ENCODE results near the gene NCF4. TPM values are rescaled to one million over a fixed set of nuclear protein-coding genes. Genes with fewer than 3 reads are reported as not detected.

NCF4 gene
- polyA plus RNA-seq, 2 of the 4 experiments (the other 2 are of a cell fraction), result not detected

DNA sequence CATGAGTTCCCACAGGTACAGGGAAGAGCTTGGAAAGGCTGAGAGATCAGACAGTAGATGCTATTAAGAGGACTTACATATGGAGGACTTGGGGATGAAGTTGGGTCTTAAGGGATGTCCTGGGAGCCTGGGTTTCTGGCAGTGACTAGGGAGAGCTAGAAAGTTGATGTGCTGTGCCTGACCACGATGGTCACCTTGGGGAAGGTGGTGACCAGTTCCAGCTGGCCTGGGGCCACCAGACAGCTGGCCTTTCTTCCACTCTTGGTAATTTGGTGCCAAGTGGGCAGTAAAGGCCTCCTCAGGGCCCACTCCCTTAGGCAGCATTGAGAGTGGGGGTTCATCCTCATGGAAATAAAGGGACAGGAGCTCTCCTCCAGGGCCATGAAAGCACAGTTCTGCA, 38.7 kb downstream of the NCF4 start:
- Histone ChIP-seq H3K9me3 (no peaks in the 10 kb centered on the region), H3K27ac (no peak overlapping the region), H3K4me3 (no peak overlapping the region), H3K4me2 (no peak overlapping the region), H3K4me1 (no peaks in the 10 kb centered on the region)
- TF ChIP-seq, protein P1, sequence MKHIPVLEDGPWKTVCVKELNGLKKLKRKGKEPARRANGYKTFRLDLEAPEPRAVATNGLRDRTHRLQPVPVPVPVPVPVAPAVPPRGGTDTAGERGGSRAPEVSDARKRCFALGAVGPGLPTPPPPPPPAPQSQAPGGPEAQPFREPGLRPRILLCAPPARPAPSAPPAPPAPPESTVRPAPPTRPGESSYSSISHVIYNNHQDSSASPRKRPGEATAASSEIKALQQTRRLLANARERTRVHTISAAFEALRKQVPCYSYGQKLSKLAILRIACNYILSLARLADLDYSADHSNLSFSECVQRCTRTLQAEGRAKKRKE (CRISPR knock-in tag; IDR thresholded peaks at IDR 0.05; ENCODE audit: low read depth), result no peak
- TF ChIP-seq JUN (IDR thresholded peaks at IDR 0.05) (no peak), ESRRA (IDR thresholded peaks at IDR 0.05; ENCODE audit: borderline replicate concordance, low read length) (no peak), CEBPB (IDR thresholded peaks at IDR 0.05) (no peak)
- TF ChIP-seq, protein P2, sequence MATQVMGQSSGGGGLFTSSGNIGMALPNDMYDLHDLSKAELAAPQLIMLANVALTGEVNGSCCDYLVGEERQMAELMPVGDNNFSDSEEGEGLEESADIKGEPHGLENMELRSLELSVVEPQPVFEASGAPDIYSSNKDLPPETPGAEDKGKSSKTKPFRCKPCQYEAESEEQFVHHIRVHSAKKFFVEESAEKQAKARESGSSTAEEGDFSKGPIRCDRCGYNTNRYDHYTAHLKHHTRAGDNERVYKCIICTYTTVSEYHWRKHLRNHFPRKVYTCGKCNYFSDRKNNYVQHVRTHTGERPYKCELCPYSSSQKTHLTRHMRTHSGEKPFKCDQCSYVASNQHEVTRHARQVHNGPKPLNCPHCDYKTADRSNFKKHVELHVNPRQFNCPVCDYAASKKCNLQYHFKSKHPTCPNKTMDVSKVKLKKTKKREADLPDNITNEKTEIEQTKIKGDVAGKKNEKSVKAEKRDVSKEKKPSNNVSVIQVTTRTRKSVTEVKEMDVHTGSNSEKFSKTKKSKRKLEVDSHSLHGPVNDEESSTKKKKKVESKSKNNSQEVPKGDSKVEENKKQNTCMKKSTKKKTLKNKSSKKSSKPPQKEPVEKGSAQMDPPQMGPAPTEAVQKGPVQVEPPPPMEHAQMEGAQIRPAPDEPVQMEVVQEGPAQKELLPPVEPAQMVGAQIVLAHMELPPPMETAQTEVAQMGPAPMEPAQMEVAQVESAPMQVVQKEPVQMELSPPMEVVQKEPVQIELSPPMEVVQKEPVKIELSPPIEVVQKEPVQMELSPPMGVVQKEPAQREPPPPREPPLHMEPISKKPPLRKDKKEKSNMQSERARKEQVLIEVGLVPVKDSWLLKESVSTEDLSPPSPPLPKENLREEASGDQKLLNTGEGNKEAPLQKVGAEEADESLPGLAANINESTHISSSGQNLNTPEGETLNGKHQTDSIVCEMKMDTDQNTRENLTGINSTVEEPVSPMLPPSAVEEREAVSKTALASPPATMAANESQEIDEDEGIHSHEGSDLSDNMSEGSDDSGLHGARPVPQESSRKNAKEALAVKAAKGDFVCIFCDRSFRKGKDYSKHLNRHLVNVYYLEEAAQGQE (IDR thresholded peaks at IDR 0.05), result no peak
- TF ChIP-seq, protein P3, sequence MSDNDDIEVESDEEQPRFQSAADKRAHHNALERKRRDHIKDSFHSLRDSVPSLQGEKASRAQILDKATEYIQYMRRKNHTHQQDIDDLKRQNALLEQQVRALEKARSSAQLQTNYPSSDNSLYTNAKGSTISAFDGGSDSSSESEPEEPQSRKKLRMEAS (IDR thresholded peaks at IDR 0.05), result no peak
- ATAC-seq, result no peak
- no peak for DNase-seq (ENCODE audit: low read depth in 1 of 2, low spot score in 1 of 2)
- no peak for FAIRE-seq
- WGBS (ENCODE audit: missing lambda C conversion rate), result no CpG with 5 or more reads among the region's 1 CpG
- CTCF ChIA-PET, result interaction anchor here (1.2 kb wide), 2 partner anchors 43 to 117 kb away, joined by 3 to 5 read pairs; no protein-coding TSS in a partner anchor
- POLR2A ChIA-PET, result no interaction called here

DNA sequence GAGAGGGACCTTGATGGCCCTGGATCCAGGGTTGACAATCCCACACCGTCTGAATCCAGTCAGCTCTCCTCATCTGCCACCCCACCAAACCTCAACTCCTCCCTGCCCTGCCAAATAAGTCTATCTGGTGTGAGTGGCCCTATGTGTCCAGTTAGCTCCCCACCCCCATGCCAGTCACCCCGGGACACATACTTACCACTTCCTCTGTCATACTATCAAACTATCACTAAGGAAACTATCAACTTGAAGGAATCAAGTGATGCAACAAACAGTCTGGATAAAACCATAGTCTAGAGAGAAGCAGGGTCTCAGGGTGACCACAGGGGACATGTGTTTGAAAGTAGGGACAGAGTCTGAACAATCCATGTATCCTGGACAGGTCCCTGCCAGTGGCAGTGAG, 39.4 kb downstream of the NCF4 start:
- DNase-seq (ENCODE audit: low read depth in 1 of 2, low spot score in 1 of 2) (no peak), FAIRE-seq (no peak), ATAC-seq (no peak)
- no peaks in the 10 kb centered on the region for H3K9me3 ChIP-seq
- no peak for TF ChIP-seq MAFK (IDR thresholded peaks at IDR 0.05; ENCODE audit: partially characterized antibody)
- TF ChIP-seq NFE2L2 (conservative IDR thresholded peaks at IDR 0.05; ENCODE audit: low read length), result no peak
- TF ChIP-seq, protein P4, sequence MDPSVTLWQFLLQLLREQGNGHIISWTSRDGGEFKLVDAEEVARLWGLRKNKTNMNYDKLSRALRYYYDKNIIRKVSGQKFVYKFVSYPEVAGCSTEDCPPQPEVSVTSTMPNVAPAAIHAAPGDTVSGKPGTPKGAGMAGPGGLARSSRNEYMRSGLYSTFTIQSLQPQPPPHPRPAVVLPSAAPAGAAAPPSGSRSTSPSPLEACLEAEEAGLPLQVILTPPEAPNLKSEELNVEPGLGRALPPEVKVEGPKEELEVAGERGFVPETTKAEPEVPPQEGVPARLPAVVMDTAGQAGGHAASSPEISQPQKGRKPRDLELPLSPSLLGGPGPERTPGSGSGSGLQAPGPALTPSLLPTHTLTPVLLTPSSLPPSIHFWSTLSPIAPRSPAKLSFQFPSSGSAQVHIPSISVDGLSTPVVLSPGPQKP (IDR thresholded peaks at IDR 0.05; ENCODE audit: low read depth, low read length), result no peak
- ChIA-PET POLR2A (no interaction called here), CTCF (no interaction called here)
- H3K4me2 ChIP-seq, result no peak overlapping the region
- WGBS (ENCODE audit: missing lambda C conversion rate), result 22% methylated on average over 2 of the region's 2 CpGs
- no peak overlapping the region for H3K27ac ChIP-seq
- H3K4me3 ChIP-seq, result no peak overlapping the region
- H3K4me1 ChIP-seq, result no peaks in the 10 kb centered on the region

DNA sequence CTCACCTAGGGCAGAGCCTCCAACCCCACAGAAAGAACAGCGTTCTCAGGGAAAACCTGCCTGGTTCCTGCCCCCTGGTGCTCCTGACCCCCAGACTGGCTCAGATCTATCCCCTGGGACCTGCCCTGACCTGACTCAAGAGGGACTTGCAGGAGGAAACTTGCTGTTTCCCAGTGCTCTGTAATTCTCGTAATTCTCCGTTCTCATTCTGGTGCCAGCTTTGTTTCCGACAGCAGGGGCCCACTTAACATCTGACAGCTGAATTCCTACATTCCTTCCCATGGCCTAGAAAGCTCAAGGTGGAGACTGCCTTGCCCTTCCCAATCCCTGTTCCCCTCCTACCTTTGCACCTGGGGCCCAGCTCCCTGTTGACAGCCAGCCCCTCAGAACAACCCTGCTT, 40.1 kb downstream of the NCF4 start:
- ChIA-PET POLR2A (no interaction called here), CTCF (no interaction called here)
- Histone ChIP-seq H3K4me2 (no peak overlapping the region), H3K9me3 (no peaks in the 10 kb centered on the region), H3K27ac (no peak overlapping the region), H3K4me1 (no peaks in the 10 kb centered on the region), H3K4me3 (no peak overlapping the region)
- DNase-seq (ENCODE audit: low read depth in 1 of 2, low spot score in 1 of 2), result no peak
- WGBS (ENCODE audit: missing lambda C conversion rate), result 89% methylated on average over 4 of the region's 4 CpGs
- no peak for FAIRE-seq
- no peak for ATAC-seq
- TF ChIP-seq RNF2 (IDR thresholded peaks at IDR 0.05; ENCODE audit: borderline replicate concordance, low read depth), result no peak
- TF ChIP-seq TP53 (CRISPR knock-in tag; IDR thresholded peaks at IDR 0.05), result no peak
- TF ChIP-seq FOXS1 (CRISPR knock-in tag; IDR thresholded peaks at IDR 0.05), result no peak
- TF ChIP-seq EHF (CRISPR knock-in tag; IDR thresholded peaks at IDR 0.05), result no peak
